GM12875 (cell line): ENCODE data around the gene MBP.

ENCODE experiments used
- H3K4me3 ChIP-seq: one replicate; pipeline ENCODE4 v1.5.1; 2011; ENCODE audit warnings: low read depth, low read length, control low read depth
- TF ChIP-seq, protein P1 (sequence below): IDR thresholded peaks from 2 replicates; pipeline ENCODE4 v1.5.1; 2011; ENCODE audit warnings: low read depth, mild to moderate bottlenecking, control low read depth, inconsistent platforms, low read length, moderate library complexity, borderline replicate concordance; ENCODE audit not compliant: insufficient read depth

The MBP gene

DNA sequence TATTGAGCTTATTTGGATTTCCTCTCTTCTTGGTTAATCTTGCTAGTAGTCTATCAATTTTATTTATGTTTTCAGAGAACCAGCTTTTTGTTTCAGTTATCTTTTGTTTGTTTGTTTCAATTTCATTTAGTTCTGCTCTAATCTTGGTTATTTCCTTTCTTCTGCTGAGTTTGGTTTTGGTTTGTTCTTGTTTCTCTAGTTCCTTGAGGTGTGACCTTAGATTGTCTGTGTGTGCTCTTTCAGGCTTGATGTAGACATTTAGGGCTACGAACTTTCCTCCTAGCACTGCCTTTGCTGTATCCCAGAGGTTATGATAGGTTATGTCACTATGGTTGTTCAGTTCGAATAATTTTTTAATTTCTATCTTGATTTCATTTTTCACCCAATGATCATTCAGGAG lies 168.6 kb downstream of the MBP start:
- no peak overlapping the region for H3K4me3 ChIP-seq
- TF ChIP-seq, protein P1, sequence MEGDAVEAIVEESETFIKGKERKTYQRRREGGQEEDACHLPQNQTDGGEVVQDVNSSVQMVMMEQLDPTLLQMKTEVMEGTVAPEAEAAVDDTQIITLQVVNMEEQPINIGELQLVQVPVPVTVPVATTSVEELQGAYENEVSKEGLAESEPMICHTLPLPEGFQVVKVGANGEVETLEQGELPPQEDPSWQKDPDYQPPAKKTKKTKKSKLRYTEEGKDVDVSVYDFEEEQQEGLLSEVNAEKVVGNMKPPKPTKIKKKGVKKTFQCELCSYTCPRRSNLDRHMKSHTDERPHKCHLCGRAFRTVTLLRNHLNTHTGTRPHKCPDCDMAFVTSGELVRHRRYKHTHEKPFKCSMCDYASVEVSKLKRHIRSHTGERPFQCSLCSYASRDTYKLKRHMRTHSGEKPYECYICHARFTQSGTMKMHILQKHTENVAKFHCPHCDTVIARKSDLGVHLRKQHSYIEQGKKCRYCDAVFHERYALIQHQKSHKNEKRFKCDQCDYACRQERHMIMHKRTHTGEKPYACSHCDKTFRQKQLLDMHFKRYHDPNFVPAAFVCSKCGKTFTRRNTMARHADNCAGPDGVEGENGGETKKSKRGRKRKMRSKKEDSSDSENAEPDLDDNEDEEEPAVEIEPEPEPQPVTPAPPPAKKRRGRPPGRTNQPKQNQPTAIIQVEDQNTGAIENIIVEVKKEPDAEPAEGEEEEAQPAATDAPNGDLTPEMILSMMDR, result no peak

DNA sequence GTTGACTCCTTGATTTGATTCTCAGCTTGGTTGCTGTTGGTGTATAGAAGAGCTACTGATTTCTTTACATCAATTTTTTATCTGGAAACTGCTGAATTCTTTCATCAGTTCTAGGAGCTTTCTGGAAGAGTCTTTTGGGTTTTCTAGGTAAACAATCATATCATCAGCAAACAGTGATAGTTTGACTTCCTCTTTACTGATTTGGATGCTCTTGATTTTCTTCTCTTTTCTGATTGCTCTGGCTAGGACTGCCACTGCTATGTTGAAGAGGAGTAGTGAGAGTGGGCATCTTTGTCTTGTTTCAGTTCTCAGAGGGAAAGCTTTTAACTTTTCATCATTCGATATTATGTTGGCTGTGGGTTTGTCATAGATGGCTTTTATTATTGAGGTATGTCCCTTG lies 169.7 kb downstream of the MBP start:
- H3K4me3 ChIP-seq, result no peak overlapping the region
- TF ChIP-seq, protein P1, result no peak

DNA sequence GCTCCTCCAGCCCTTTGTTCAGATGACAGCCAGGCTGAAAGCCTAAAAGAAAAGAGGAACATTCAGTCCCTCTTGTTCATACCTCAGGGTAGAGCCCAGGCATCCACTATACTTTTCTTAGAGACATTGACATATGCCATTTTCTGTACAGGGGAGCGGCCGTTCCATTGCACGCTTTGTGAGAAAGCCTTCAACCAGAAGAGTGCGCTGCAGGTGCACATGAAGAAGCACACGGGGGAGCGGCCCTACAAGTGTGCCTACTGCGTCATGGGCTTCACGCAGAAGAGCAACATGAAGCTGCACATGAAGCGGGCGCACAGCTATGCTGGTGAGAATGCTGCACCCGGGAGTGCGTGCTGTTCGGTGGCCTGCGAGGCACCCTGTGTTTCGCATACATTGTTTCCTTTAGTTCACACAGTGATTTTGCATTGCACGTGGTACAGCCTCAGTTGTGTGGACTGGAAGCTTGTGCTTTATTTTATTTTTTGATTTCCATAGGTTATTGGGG lies 172.0 kb downstream of the MBP start:
- no peak overlapping the region for H3K4me3 ChIP-seq
- TF ChIP-seq, protein P1, result no peak

DNA sequence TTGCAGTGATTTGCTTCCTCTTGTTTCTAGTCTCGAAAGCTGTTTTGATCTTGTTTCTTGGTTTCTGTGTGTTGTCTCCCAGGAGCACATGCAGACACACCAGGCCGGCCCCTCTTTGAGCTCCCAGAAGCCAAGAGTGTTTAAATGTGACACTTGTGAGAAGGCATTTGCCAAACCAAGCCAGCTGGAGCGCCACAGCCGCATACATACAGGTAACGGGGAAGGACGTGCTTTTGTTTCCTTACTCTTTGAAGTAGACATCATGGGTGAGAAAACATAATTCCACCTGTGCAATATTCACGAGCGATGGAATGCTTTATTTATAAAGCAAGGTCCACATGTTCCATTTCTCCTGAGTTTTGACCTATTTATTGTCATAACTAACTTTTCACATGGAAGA lies 173.0 kb downstream of the MBP start:
- H3K4me3 ChIP-seq, result no peak overlapping the region
- TF ChIP-seq, protein P1, result no peak

DNA sequence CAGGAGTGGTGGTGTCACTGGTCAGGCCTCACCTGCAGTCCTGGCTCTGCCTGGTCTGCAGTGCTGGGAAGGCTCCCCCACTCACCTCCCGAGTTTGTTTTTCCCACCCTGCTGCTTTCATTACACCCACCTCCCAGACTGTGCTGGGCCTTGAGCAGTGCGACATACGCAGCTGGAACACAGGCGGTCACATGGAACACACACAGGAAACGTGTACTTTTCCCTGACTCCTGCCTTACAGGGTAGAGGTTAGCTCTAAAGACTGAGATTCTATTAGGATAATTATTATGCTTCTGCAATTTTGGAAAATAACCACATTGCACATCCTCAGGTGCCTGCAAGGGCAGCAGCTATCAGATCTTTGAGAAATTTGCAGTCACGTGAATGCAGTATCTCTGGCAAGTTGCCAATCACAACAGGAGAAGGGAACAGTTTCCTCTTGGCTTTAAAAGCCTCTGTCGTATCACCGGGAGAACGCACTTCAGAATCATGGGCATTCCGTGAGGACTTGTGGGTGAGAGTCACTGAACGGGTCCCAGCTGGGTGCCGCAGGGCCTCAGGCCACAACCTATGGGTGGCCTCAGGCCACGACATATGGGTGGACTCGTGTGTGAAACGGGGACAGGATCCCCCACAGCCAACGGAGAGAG lies 173.8 kb downstream of the MBP start:
- no peak overlapping the region for H3K4me3 ChIP-seq
- TF ChIP-seq, protein P1, result no peak

DNA sequence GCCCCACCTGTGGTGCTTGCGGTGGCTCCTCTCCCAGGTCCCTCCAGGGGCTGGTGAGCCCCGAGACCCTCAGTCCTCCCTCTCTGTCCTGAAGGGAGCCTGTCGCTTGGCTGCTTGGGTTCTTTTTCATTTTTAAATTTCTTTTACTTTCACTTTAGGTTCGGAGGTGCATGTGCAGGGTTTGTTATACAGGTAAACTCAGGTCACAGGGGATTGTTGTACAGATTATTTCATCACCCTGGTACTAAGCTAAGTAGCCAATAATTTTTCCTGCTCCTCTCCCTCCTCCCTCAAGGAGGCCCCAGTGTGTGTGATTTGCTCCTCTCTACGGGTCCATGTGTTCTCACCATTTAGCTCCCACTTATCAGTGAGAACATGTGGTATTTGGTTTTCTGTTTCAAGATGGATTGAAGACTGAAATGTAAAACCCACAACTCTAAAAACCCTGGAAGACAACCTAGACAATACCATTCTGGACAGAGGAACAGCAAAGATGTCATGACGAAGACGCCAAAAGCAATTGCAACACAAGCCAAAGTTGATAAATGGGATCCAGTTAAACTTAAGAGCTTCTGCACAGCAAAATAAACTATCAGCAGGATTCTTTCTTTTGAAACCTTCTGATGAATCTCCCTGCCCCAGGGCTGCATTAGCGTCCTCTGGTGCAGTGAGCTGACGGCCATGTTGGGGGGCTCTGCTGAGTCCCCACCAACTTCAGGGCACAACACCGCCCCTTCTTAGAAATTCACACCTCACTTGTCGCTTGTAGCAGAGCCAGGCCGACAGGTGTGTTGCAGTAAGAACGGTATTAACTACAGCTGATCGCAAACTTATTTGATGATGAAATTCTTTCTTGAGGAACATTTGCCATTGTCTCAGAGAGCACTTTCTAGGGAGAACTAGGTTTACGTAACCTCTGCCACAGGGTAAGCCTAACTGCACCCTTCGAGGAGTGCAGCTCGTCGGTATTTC lies 174.9 kb downstream of the MBP start:
- TF ChIP-seq, protein P1, result no peak
- H3K4me3 ChIP-seq, result no peak overlapping the region
